ENCODE measurements around the gene STING1.
"Not testable (repeated sequence)": the region's sequence is repeated elsewhere in the genome, so short reads cannot be mapped to it uniquely, and the experiment has no call there.

Gene STING1

GRCh38 chr5:139461698-139462097, 20.9 kb downstream of the STING1 start:
- FAIRE-seq: no peak

DNA sequence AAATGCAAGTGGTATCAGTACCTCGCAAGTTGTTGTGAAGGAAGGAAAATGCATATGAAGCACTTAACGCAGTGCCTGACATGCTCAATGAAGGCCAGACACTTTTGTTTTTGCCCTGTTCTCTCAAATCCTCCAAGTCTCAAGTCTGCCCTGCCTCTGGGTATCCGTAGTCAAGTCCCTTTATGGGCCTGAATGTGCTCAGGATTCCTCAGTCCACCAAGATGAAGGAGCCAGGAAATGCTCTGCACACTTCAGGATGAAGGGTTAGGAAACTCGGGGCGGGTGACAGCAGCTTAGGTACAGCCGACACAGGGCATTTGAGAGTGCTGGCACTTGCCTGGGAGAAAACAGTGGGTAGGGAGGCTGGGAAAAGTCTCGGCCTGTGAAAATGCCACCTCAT, 21.4 kb downstream of the STING1 start:
- no peak for FAIRE-seq

- no peak for FAIRE-seq
Observed at GRCh38 chr5:139460455-139460854, 22.1 kb downstream of the STING1 start.

- FAIRE-seq: no peak
Observed at GRCh38 chr5:139459451-139459934, 23.1 kb downstream of the STING1 start.

DNA sequence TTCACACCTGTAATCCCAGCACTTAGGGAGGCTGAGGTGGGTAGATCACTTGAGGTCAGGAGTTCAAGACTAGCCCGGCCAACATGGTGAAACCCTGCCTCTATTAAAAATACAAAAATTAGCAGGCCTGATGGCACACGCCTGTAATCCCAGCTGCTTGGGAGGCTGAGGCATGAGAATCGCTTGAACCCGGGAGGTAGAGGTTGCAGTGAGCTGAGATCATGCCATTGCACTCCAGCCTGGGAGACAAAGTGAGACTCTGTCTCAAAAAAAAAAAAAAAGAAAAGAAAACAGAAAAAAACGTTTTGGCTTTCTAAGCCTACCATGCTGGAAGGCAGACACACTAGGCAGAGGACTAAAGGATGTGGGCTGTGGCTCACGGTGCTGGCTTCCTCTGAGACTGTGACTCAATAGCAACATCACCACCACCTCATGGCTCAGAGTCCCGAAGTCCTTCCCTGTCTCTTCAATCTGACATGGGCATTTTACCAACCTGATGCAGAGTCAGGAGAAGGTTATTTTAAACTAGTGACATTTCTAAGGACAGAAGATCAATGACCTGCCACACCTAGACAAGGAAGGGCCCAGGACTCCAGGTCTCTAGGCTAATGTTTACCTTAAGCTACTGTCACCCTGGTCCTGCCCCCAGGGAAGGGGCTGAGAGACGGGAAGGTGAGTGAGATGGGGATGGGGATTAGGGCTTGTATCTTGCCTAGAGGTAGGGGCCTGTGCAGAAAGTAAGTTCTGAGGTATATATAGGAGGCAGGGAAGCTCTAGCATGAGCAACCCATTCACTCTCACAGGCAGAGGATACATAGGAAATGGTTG, 23.8 kb downstream of the STING1 start:
- FAIRE-seq: no peak

DNA sequence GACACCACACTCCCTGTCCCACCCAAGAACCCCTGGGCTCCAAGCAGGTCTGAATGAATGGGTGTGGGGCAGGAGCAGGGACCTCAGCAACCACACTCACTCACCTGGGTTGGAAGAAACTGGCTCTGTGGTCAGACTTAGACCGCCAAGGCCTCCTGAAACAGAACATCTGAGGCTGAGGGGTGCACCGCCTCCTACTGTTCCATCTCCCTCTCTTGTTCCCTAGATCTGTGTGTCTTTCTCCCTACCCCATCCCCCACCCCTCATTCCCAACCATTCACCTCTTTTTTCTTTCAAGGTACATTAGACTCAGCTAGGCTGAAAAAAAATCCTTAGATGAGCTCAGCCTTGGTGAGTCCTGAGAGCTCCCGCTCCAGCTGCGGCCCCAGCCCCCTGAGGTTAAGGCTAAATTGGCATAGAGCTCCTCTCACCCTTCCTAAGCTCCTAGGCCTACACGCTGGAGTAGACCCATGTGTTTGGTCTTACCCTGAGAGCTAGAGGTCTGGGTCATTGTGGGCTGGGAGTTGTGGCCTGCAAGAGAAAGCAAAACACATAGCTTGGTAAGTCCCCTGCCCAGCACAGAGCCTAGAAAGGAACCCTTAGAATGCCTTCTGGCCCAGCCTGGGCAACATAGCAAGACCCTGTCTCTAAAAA, 24.8 kb downstream of the STING1 start:
- FAIRE-seq: no peak

DNA sequence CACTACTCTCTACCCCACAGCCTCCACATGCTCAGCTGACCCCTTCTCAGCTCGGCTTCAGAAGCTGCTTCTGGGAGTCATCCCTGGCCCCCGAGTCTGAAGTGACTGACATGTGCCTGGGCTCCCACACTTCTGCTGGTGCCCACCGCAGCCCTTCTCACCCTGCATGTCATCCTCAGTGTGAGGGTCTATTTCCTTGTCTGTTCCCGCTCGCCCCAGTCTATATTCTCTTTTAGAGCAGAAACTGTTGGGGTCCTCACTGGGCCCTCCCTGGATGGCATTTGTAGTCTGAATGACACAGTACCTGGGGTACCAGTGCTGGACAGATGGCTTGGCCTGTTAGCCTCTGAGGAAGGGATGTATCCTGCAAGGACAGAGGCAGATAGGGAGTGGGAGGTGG, 25.3 kb downstream of the STING1 start:
- no peak for FAIRE-seq

DNA sequence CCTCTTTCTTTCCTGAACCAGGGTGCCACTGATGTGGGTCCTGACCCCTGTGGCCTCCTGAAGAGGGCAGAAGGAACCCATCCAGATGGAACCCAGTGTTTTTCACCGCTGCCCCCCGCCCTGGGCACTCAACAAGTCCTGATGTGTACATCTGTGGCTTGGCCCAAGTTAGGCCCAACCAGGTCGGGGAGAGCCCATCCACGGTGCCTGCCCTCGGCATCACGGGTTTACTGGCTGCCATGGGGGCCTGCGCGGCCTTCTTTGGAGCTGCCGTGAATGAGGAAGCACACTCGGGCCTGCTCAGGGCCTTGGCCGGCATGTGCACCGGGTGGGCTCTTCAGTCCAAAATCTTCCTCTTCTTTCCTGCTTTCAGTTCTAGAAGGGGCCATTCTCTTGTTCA, 25.8 kb downstream of the STING1 start:
- no peak for FAIRE-seq

- no peak for FAIRE-seq
Observed at GRCh38 chr5:139454568-139455290, 27.8 kb downstream of the STING1 start.

DNA sequence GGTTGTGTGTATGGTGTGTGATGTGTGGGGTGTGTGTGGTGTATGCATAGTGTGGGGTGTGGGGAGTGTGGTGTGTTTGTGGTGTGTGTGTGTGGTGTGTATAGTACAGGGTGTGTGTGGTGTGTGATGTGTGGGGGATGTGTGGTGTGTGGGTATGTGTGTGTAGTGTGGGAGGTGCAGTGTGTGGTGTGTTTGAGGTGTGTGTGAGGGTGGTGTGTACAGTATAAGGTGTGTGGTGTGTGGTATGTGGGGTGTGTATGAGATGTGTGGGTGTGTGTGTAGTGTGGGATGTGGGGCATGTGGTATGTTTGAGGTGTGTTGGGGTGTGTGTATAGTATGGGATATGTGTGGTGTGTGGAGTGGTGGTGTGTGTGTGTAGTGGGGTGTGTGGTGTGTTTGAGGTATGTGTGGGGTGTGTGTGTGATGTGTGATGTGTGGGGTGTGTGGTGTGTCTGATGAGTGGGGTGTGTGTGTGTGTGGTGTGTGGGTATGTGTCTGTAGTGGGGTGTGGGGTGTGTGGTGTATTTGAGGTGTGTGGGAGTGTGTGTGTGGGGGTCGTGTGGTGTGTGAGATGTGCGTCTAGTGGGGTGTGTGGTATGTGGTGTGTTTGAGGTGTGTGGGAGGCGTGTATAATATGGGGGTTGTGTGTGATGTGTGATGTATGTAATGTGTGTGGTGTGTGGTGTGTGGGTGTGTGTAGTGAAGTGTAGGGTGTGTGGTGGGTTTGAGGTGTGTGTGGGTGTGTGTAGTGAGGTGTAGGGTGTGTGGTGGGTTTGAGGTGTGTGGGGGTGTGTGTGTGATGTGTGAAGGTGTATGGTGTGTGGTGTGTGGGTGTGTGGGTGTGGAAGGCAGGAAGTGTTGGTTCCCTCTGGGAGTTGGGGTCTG, 28.6 kb downstream of the STING1 start:
- FAIRE-seq: no peak

DNA sequence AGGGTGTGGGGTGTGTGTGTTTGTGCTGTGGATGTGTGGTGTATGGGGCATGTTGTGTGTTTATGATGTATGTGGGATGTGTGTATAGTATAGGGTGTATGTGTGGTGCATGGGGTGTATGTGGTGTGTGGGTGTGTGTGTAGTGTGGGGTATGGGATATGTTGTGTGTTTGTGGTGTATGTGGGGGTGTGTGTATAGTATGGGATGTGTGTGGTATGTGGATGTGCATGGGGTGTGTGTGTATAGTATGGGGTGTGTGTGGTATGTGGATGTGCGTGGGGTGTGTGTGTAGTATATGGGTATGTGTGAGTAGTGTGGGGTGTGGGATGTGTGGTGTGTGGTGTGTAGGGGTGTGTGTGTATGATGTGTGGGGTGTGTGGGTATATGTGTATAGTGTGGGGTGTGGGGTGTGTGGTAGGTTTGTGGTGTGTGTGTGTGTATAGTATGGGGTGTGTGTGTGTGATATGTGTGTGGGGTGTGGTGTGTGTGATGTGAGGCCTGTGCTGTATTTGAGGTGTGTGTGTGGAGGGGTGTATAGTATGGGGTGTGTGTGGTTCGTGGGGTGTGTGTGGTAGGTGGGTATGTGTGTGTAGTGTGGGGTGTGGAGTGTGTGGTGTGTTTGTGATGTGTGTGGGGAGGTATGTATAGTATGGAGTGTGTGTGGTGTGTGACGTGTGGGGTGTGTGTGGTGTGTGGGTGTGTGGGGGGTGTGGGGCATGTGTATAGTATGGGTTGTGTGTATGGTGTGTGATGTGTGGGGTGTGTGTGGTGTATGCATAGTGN, 30.5 kb downstream of the STING1 start:
- FAIRE-seq: no peak

GRCh38 chr5:139451176-139451575, 31.4 kb downstream of the STING1 start:
- FAIRE-seq: no peak

DNA sequence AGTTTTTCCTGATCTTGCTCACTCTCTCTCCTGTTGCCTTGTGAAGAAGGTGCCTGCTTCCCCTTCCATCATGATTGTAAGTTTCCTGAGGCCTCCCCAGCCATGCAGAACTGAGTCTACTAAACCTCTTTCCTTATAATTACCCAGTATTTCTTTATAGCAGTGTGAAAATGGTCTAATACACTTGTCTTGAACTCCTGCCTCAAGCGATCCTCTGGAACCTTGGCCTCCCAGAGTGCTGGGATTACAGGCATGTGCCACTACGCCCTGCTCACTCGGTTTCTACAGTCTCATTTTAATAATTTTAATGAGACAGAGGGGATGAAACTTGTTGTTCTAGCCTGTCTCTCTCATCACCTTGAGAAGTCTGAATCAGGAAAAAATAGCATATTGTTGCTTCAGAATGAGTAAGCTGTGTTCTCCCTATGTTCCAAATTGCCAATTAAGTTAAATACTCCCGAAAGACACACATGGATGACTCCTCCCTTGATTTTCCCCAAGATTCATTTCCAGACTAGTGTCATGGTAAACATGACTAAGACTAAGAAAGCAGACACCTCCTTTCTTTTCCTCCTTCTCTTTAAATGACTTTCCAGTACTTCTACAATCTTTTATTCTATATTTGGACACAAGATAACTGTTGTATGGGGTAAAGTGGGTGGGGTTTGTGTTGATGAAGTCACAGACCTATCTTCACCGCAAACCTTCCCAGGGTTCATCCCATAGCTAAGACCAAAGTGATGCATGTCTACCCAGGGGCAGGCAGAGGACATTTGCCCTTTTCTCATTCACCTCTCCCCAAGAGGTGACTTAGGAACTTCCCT, 35.4 kb downstream of the STING1 start:
- no peak for FAIRE-seq

GRCh38 chr5:139445325-139446170, 37.0 kb downstream of the STING1 start:
- FAIRE-seq: no peak

DNA sequence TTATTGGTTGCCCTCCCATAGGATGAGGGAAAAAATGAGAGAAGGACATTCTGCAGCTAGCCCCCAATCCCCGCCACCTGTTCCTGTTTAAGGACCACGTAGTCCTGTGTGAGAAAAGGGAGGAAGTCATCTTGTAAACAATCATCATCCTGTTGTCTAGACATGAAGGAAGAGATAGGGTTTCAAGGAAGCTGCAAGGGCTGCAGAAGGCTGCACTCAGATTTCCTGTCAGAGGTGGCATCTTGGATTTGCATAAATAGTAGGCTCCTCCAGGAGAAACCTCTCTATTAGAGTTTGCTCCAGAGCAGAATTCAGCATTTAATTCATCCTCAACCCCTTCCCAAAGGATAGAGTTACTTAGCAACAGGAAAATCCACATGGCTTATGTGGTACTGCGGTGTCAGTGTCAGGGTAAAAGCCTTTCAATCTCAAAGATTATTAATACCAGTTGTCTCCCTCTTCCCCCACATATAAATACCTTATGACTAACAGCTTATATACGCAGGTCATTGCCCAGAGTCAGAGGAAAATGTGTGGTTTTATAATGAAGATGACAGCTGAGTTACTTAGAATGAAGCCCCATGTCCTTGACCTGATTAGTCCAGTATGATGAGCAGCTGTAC, 38.6 kb downstream of the STING1 start:
- no peak for FAIRE-seq

GRCh38 chr5:139440416-139440815, 42.1 kb downstream of the STING1 start:
- not testable (repeated sequence) for FAIRE-seq

DNA sequence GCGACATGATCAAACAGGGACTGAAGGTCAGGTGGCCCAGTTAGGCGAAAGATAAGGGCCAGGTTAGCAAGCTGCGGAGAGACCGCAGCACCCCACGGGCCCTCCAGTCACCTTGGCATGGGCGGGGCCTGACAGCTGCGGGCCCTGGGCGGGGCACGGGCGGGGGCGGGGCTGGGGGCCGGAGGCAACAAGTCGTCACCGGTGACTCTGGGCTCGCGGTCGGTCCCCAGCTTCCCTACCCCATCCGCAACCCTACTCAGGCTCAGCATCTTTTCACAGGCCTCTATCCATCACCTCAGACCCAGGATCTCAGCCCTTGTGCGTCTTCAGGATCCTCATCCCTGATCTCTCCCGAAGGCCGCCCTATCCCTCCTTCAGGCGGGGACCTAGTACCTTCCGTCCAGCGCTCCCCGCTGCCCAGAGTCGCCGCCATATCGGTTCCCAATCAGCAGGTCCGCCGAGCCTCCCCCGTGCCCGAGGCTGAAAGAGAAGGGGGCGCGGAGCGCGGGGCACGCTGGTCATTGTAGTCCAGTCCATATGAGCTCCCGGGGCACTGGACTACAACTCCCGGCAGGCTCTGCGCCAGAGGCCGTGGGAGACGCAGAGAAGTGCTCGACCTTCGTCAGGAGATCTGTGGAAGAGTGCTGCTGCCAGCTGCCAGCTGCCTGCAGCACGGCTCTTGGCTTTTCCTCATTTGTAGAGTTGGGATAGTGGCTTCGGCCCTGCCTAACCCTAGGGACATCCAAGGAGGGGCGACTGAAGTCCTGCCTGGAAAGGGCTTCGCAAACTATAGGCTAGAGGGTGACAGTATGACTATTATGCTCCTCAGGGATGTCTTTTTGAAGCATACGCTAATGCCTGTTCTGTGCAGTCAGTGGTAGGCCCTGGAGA, 43.3 kb downstream of the STING1 start, which contains the start of gene DNAJC18:
DNAJC18 (minus strand) TSS at position 513 of the 891 bp plus-strand sequence; CDS start at position 433, 80 bp downstream.
- FAIRE-seq: no peak

GRCh38 chr5:139438707-139439012, 43.9 kb downstream of the STING1 start:
- no peak for FAIRE-seq

Measured in endometrium (tissue), 2 donors.